BE2C (cell line): ENCODE results near the gene TLX2.

Experiments
- DNase-seq: peaks from one replicate; pipeline ENCODE4 v3.0.0-alpha.2; 2020
- H3K27me3 ChIP-seq: fragments of 250-450 bp; sonication (Bioruptor Pico); 2 replicates; pipeline ENCODE4 v1.5.1; 2020; ENCODE audit warnings: mild to moderate bottlenecking
- H3K36me3 ChIP-seq: fragments of 250-450 bp; sonication (Bioruptor Pico); 2 replicates; pipeline ENCODE4 v1.5.1; 2020; ENCODE audit warnings: mild to moderate bottlenecking
- H3K4me1 ChIP-seq: fragments of 250-450 bp; sonication (Bioruptor Pico); 2 replicates; pipeline ENCODE4 v1.5.1; 2020
- H3K4me3 ChIP-seq: 2 replicates; pipeline ENCODE4 v1.5.1; 2011; ENCODE audit warnings: low read depth, low read length
- H3K9me3 ChIP-seq: fragments of 250-450 bp; sonication (Bioruptor Pico); 2 replicates; pipeline ENCODE4 v1.5.1; 2020
- CTCF ChIP-seq: IDR thresholded peaks from 2 replicates; pipeline ENCODE4 v1.5.1; 2012; ENCODE audit warnings: mild to moderate bottlenecking, low read depth, low read length

The TLX2 gene

GRCh38 chr2:74526649-74527230 is 12.5 kb downstream of the TLX2 start:
- no peak for TF ChIP-seq CTCF
- no peak for DNase-seq
- Histone ChIP-seq H3K4me1 (no peaks in the 10 kb centered on the region), H3K36me3 (peaks cover 26% of the 10 kb centered on the region), H3K4me3 (no peak overlapping the region), H3K9me3 (no peaks in the 10 kb centered on the region), H3K27me3 (no peaks in the 10 kb centered on the region)

- no peak for DNase-seq
- Histone ChIP-seq H3K4me3 (no peak overlapping the region), H3K9me3 (no peaks in the 10 kb centered on the region), H3K27me3 (no peaks in the 10 kb centered on the region), H3K36me3 (peaks cover 30% of the 10 kb centered on the region), H3K4me1 (no peaks in the 10 kb centered on the region)
- TF ChIP-seq CTCF = no peak
Observed at GRCh38 chr2:74527741-74528140, 13.5 kb downstream of the TLX2 start.

- Histone ChIP-seq H3K4me1 (no peaks in the 10 kb centered on the region), H3K36me3 (peaks cover 31% of the 10 kb centered on the region), H3K4me3 (peak overlapping the region; percentile 87), H3K9me3 (no peaks in the 10 kb centered on the region), H3K27me3 (no peaks in the 10 kb centered on the region)
- DNase-seq = no peak
- no peak for TF ChIP-seq CTCF
Observed at GRCh38 chr2:74528600-74529356, 14.5 kb downstream of the TLX2 start.

GRCh38 chr2:74529357-74530238 is 15.3 kb downstream of the TLX2 start, which contains the start of the genes AUP1 and HTRA2:
Gene AUP1, minus strand, starts transcription at chr2:74529706. Its CDS starts 77 bp downstream, at chr2:74529629.
Gene HTRA2, plus strand, starts transcription at chr2:74529933. Its CDS starts 74 bp downstream, at chr2:74530007.
- peak within 1 kb of the TSS; percentile 87 for H3K4me3 ChIP-seq
- peak; percentile 94 for DNase-seq
- no peaks in the 10 kb centered on the region for H3K9me3 ChIP-seq
- TF ChIP-seq CTCF = no peak
- no peaks in the 10 kb centered on the region for H3K27me3 ChIP-seq
- H3K4me1 ChIP-seq = no peaks in the 10 kb centered on the region
- peaks cover 31% of the 10 kb centered on the region for H3K36me3 ChIP-seq

- DNase-seq = peak; percentile 35
- Histone ChIP-seq H3K36me3 (peaks cover 28% of the 10 kb centered on the region), H3K27me3 (no peaks in the 10 kb centered on the region), H3K4me3 (peak overlapping the region; percentile 87), H3K9me3 (no peaks in the 10 kb centered on the region), H3K4me1 (no peaks in the 10 kb centered on the region)
- TF ChIP-seq CTCF = no peak
Observed at GRCh38 chr2:74530239-74531187, 16.3 kb downstream of the TLX2 start.
